ENCODE measurements around the gene POLR2B.

DNA sequence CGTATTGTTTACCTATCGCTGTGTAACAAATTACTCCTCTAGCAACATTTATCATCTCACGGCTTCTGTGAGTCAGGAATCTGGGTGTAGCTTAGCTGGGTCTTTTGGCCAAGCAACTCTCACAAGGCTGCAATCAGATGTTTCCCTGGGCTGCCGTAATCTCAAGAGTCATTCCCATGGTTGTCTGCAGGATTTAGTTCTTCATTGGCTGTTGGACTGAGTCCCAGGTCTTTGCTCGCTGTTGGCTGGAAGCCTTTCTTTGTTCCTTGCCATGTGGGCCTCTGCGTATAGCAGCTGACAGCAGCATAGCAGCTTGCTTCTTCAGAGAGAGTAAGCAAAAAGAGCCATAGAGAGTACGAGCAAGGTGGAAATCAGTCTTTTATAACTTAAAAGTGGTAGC, 16.8 kb downstream of the POLR2B start:
- TF ChIP-seq, protein P1, sequence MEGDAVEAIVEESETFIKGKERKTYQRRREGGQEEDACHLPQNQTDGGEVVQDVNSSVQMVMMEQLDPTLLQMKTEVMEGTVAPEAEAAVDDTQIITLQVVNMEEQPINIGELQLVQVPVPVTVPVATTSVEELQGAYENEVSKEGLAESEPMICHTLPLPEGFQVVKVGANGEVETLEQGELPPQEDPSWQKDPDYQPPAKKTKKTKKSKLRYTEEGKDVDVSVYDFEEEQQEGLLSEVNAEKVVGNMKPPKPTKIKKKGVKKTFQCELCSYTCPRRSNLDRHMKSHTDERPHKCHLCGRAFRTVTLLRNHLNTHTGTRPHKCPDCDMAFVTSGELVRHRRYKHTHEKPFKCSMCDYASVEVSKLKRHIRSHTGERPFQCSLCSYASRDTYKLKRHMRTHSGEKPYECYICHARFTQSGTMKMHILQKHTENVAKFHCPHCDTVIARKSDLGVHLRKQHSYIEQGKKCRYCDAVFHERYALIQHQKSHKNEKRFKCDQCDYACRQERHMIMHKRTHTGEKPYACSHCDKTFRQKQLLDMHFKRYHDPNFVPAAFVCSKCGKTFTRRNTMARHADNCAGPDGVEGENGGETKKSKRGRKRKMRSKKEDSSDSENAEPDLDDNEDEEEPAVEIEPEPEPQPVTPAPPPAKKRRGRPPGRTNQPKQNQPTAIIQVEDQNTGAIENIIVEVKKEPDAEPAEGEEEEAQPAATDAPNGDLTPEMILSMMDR (IDR thresholded peaks at IDR 0.05 in 2 of 3, conservative IDR thresholded peaks at IDR 0.05 in 1 of 3; ENCODE audit: borderline replicate concordance in 1 of 3, insufficient read depth in 1 of 3, low read depth in 2 of 3, low read length in 2 of 3), result no peak
- TF ChIP-seq EZH2 (IDR thresholded peaks at IDR 0.05) (no peak), POLR2A (IDR thresholded peaks at IDR 0.05; ENCODE audit: borderline replicate concordance, extremely low read depth, insufficient read depth, insufficient read length) (no peak)
